A549 (cell line): Measurements from ENCODE around the gene POLRMT. TPM values are rescaled to one million over a fixed set of nuclear protein-coding genes. Genes with fewer than 3 reads are reported as not detected.

ENCODE experiments used
- ATAC-seq, 2 experiments: fragments of 200-7000 bp in 1 of 2; fragments of >200 bp in 1 of 2; cut with Nextera tagmentation in 1 of 2; cut with Tn5 transposase in 1 of 2; 3 replicates each; pipeline versions ENCODE4 v1.8.0 to v1.9.1; 2018 to 2020; ENCODE audit warnings: mild to moderate bottlenecking in 1 of 2, moderate library complexity in 1 of 2
- CTCF ChIA-PET: fragments of 300-600 bp; sonication (Branson Sonifier 250); formaldehyde crosslinking; extraction: SDS; loops from one replicate; lab custom pipeline; 2021; ENCODE audit warnings: antibody characterized with exemption, inconsistent platforms; lab: Yijun Ruan, JAX
- POLR2A ChIA-PET: fragments of 350-600 bp; formaldehyde crosslinking; extraction: SDS; loops from one replicate; lab custom pipeline; 2021; ENCODE audit warnings: antibody characterized with exemption, inconsistent platforms; lab: Yijun Ruan, JAX
- DNase-seq, 2 experiments: peaks; one replicate each; pipeline versions ENCODE4 v3.0.0 to v3.0.0-alpha.2; 2011 to 2016; ENCODE audit warnings: low read depth in 1 of 2, low spot score in 1 of 2
- FAIRE-seq: peaks from 2 replicates; lab custom pipeline; 2011; peaks lifted over from hg19 to GRCh38; lab: Jason Lieb, UNC
- H3K27ac ChIP-seq, 2 experiments: fragments of >200 bp; sonication (Bioruptor Twin); formaldehyde crosslinking; 3 replicates each; pipeline ENCODE4 v1.5.1; 2016 to 2017
- H3K4me1 ChIP-seq: fragments of >200 bp; sonication (Bioruptor Twin); formaldehyde crosslinking; 3 replicates; pipeline ENCODE4 v1.6.1; 2016
- H3K4me2 ChIP-seq: fragments of >200 bp; sonication (Bioruptor Twin); formaldehyde crosslinking; 3 replicates; pipeline ENCODE4 v1.6.1; 2016
- H3K4me3 ChIP-seq: fragments of >200 bp; sonication (Bioruptor Twin); formaldehyde crosslinking; 3 replicates; pipeline ENCODE4 v1.5.1; 2016
- H3K9me3 ChIP-seq: fragments of >200 bp; sonication (Bioruptor Twin); formaldehyde crosslinking; 3 replicates; pipeline ENCODE4 v1.6.1; 2016
- CEBPB ChIP-seq, 2 experiments: fragments of >200 bp in 1 of 2; sonication (Bioruptor Twin) in 1 of 2; formaldehyde crosslinking in 1 of 2; IDR thresholded peaks; 2 replicates each; pipeline ENCODE4 v1.6.1; 2012 to 2016
- CHD2 ChIP-seq: fragments of 150-350 bp; IDR thresholded peaks from 2 replicates; pipeline ENCODE4 v1.6.1; 2014; ENCODE audit warnings: low read length; ENCODE audit not compliant: partially characterized antibody
- CHD4 ChIP-seq: fragments of 200-600 bp; sonication (generic); IDR thresholded peaks from 2 replicates; pipeline ENCODE4 v1.6.1; 2016; ENCODE audit warnings: antibody characterized with exemption, mild to moderate bottlenecking, borderline replicate concordance
- CTCF ChIP-seq: fragments of >200 bp; sonication (Bioruptor Twin); formaldehyde crosslinking; IDR thresholded peaks from 3 replicates; pipeline ENCODE4 v1.5.1; 2016
- E2F6 ChIP-seq: IDR thresholded peaks from 2 replicates; pipeline ENCODE4 v1.6.1; 2012; ENCODE audit warnings: low read depth, borderline replicate concordance
- FOSL2 ChIP-seq, 2 experiments: fragments of 450-650 bp in 1 of 2; fragments of >200 bp in 1 of 2; sonication (Bioruptor Twin) in 1 of 2; formaldehyde crosslinking; IDR thresholded peaks; 2 replicates each; pipeline versions ENCODE4 v1.5.0 to v1.6.1; 2016 to 2020; ENCODE audit warnings: mild to moderate bottlenecking in 1 of 2, moderate library complexity in 1 of 2
- GATA3 ChIP-seq: IDR thresholded peaks from 2 replicates; pipeline ENCODE4 v1.6.1; 2012; ENCODE audit warnings: borderline replicate concordance
- JUN ChIP-seq, 2 experiments: fragments of >200 bp; sonication (Bioruptor Twin); formaldehyde crosslinking; IDR thresholded peaks; 2 replicates in 1 of 2; 3 replicates in 1 of 2; pipeline ENCODE4 v1.6.1; 2016 to 2017
- MAX ChIP-seq: IDR thresholded peaks from 2 replicates; pipeline ENCODE4 v1.6.1; 2012
- PHF8 ChIP-seq: fragments of 200-600 bp; sonication (generic); IDR thresholded peaks from 2 replicates; pipeline ENCODE4 v1.6.1; 2016; ENCODE audit warnings: low read depth, mild to moderate bottlenecking, antibody characterized with exemption, moderate library complexity, borderline replicate concordance
- RAD21 ChIP-seq, 2 experiments: fragments of >200 bp in 1 of 2; sonication (Bioruptor Twin) in 1 of 2; formaldehyde crosslinking in 1 of 2; IDR thresholded peaks in 1 of 2; conservative IDR thresholded peaks in 1 of 2; 2 replicates in 1 of 2; 3 replicates in 1 of 2; pipeline ENCODE4 v1.6.1; 2012 to 2018; ENCODE audit warnings: inconsistent platforms in 1 of 2
- RARB ChIP-seq: fragments of 250-450 bp; sonication (Bioruptor Pico); IDR thresholded peaks from 2 replicates; pipeline ENCODE4 v1.8.0; 2021; ENCODE audit warnings: mild to moderate bottlenecking, moderate library complexity
- RFX5 ChIP-seq: fragments of 450-650 bp; IDR thresholded peaks from 2 replicates; pipeline ENCODE4 v1.7.1; 2014; ENCODE audit warnings: antibody characterized with exemption, mild to moderate bottlenecking, moderate library complexity
- USF2 ChIP-seq: fragments of 450-650 bp; IDR thresholded peaks from 2 replicates; pipeline ENCODE4 v1.6.1; 2014; ENCODE audit warnings: antibody characterized with exemption
- WGBS: methylation state at CpG from one replicate; pipeline ENCODE4 v1.1.6; 2017; ENCODE audit errors: missing lambda C conversion rate; 5-methylcytosine and 5-hydroxymethylcytosine counted together
- polyA plus RNA-seq, 4 experiments: library from polyadenylated mRNA; depleted of rRNA in 3 of 4; stranded (reverse); fragments of >200 nt; fragmentation: RNase III in 1 of 4; extraction: RNeasy Plus Mini Kit Qiagen cat#74134 plus additional on column Dnase treatment in 1 of 4; gene quantifications; 2 replicates in 3 of 4; 3 replicates in 1 of 4; pipeline ENCODE4 v1.2.3, GENCODE V29; 2011 to 2017

POLRMT gene
- polyA plus RNA-seq, 2 of the 4 experiments (the other 2 are of a cell fraction): 41.9 to 68.8 TPM

- WGBS: no CpG with 5 or more reads among the region's 50 CpGs
- POLR2A ChIA-PET: no interaction called here
- FAIRE-seq (no peak), ATAC-seq (no peak), DNase-seq (no peak)
- H3K4me1 ChIP-seq: peaks cover 51% of the 10 kb centered on the region
- peak overlapping the region; percentile 82 to 95 for H3K27ac ChIP-seq
- H3K9me3 ChIP-seq: no peaks in the 10 kb centered on the region
- TF ChIP-seq E2F6 (0 out of 2 replicates have a peak, but pooled peaks have one; percentile 19), CEBPB (IDR thresholded peaks at IDR 0.05) (no peak), MAX (peak; percentile 29; the same call in 1 of the 2 replicates)
- CTCF ChIA-PET: no interaction called here
- peak overlapping the region; percentile 65 for H3K4me3 ChIP-seq
- peak overlapping the region; percentile 89 for H3K4me2 ChIP-seq
Observed at GRCh38 chr19:590396-590745, 43.0 kb downstream of the POLRMT start.

GRCh38 chr19:589693-590395, 43.5 kb downstream of the POLRMT start, which contains the start of gene HCN2:
TSS of gene HCN2 (plus strand) at chr19:589881. CDS start at chr19:589946, 65 bp downstream.
- ChIA-PET POLR2A (no interaction called here), CTCF (no interaction called here)
- peak within 1 kb of the TSS; percentile 98 for H3K4me2 ChIP-seq
- TF ChIP-seq FOSL2 (IDR thresholded peaks at IDR 0.05): no peak
- TF ChIP-seq FOSL2 (CRISPR knock-in tag; IDR thresholded peaks at IDR 0.05): no peak
- no peak; a peak in 1 of 5 replicates for TF ChIP-seq JUN (IDR thresholded peaks at IDR 0.05)
- TF ChIP-seq E2F6: no peak
- no peak for TF ChIP-seq USF2
- no peak for TF ChIP-seq PHF8
- no peak for TF ChIP-seq GATA3
- TF ChIP-seq RAD21 (conservative IDR thresholded peaks at IDR 0.05 in 1 of 2, IDR thresholded peaks at IDR 0.05 in 1 of 2): no peak
- no peak for TF ChIP-seq CHD4
- no peak for TF ChIP-seq CTCF
- no peak for TF ChIP-seq CHD2
- no peak for ATAC-seq
- FAIRE-seq: no peak
- H3K4me3 ChIP-seq: peak within 1 kb of the TSS; percentile 65
- peaks cover 52% of the 10 kb centered on the region for H3K4me1 ChIP-seq
- no CpG with 5 or more reads among the region's 132 CpGs for whole genome bisulfite sequencing
- no peaks in the 10 kb centered on the region for H3K9me3 ChIP-seq
- peak within 1 kb of the TSS; percentile 82 to 95 for H3K27ac ChIP-seq
- DNase-seq: no peak

- H3K4me2 ChIP-seq: peak overlapping the region; percentile 98
Observed at GRCh38 chr19:588741-589692, 44.3 kb downstream of the POLRMT start.

More at GRCh38 chr19:588741-589692, 44.3 kb downstream of the POLRMT start:
- ChIA-PET CTCF (interaction anchor here (0.6 to 5.8 kb wide), 15 partner anchors 8 to 145 kb away, joined by 3 to 31 read pairs (median 4); partner anchors contain the start of gene POLRMT), POLR2A (interaction anchor here (0.7 kb wide), 1 partner anchor 15 kb away, joined by 3 read pairs; no protein-coding TSS in a partner anchor)
- peak; percentile 15 to 19; a peak in 5 of 6 replicates for ATAC-seq
- H3K9me3 ChIP-seq: no peaks in the 10 kb centered on the region
- peaks cover 52% of the 10 kb centered on the region for H3K4me1 ChIP-seq
- TF ChIP-seq RARB (CRISPR knock-in tag) (no peak), RFX5 (no peak), E2F6 (no peak)
- peak in 1 of 2 experiments; percentile 64 for DNase-seq
- H3K4me3 ChIP-seq: peak overlapping the region; percentile 49
- FAIRE-seq: no peak
- peak overlapping the region; percentile 82 to 93 for H3K27ac ChIP-seq
- WGBS: 5% methylated on average over 4 of the region's 54 CpGs
